IMR-90 (cell line): ENCODE results near the gene ZDHHC24. TPM values are rescaled to one million over a fixed set of nuclear protein-coding genes. Genes with fewer than 3 reads are reported as not detected.

Experiments
- ATAC-seq: fragments of 200-7000 bp; cut with Tn5 transposase; 2 replicates; pipeline ENCODE4 v1.9.1; 2020; ENCODE audit warnings: low read depth, mild to moderate bottlenecking, moderate library complexity
- BruUV-seq: library from RNA; stranded (reverse); fragments of 400-500 nt; replicated peaks from 2 replicates; lab custom pipeline; 2021; lab: Mats Ljungman, UMichigan
- CTCF ChIA-PET: fragments of 300-600 bp; formaldehyde crosslinking; extraction: SDS; loops from one replicate; lab custom pipeline; 2021; ENCODE audit warnings: antibody characterized with exemption; lab: Yijun Ruan, JAX
- POLR2A ChIA-PET: fragments of 300-600 bp; sonication (Branson Sonifier 250); formaldehyde crosslinking; loops from one replicate; lab custom pipeline; 2022; ENCODE audit warnings: antibody characterized with exemption; ENCODE audit not compliant: unreplicated experiment; lab: Charles Lee
- DNase-seq: peaks from one replicate; pipeline ENCODE4 v3.0.0; 2013
- H2AFZ ChIP-seq: replicated peaks from 2 replicates; pipeline ENCODE3; 2013; ENCODE audit warnings: low read length, mild to moderate bottlenecking; ENCODE audit not compliant: poor library complexity
- H2AK5ac ChIP-seq: 2 replicates; pipeline ENCODE4 v1.6.1; 2013; ENCODE audit warnings: low read depth, low read length, inconsistent platforms
- H2AK9ac ChIP-seq: replicated peaks from 2 replicates; pipeline ENCODE3; 2013; ENCODE audit warnings: mild to moderate bottlenecking, low read depth, low read length, moderate library complexity; ENCODE audit not compliant: poor library complexity
- H2BK120ac ChIP-seq: 2 replicates; pipeline ENCODE4 v1.6.1; 2013; ENCODE audit warnings: low read depth, low read length, inconsistent platforms
- H2BK15ac ChIP-seq: 3 replicates; pipeline ENCODE4 v1.6.1; 2013; ENCODE audit warnings: low read depth, low read length, inconsistent platforms
- H2BK20ac ChIP-seq: 2 replicates; pipeline ENCODE4 v1.6.1; 2013; ENCODE audit warnings: low read depth, mild to moderate bottlenecking, inconsistent platforms, low read length, moderate library complexity
- H2BK5ac ChIP-seq: 2 replicates; pipeline ENCODE4 v1.6.1; 2013; ENCODE audit warnings: mild to moderate bottlenecking, low read depth, low read length, inconsistent platforms; ENCODE audit not compliant: poor library complexity, severe bottlenecking
- H3K14ac ChIP-seq: replicated peaks from 2 replicates; pipeline ENCODE4 v1.6.1; 2013; ENCODE audit warnings: low read depth, low read length, inconsistent platforms
- H3K18ac ChIP-seq: 2 replicates; pipeline ENCODE4 v1.6.1; 2013; ENCODE audit warnings: low read depth, low read length, control low read depth
- H3K23ac ChIP-seq: 2 replicates; pipeline ENCODE4 v1.6.1; 2013; ENCODE audit warnings: low read depth, low read length, inconsistent platforms
- H3K27ac ChIP-seq: 2 replicates; pipeline ENCODE4 v1.5.1; 2013; ENCODE audit warnings: mild to moderate bottlenecking, control low read depth, low read length; ENCODE audit not compliant: insufficient read depth
- H3K27me3 ChIP-seq: 2 replicates; pipeline ENCODE4 v1.6.1; 2013; ENCODE audit warnings: low read length; ENCODE audit not compliant: control insufficient read depth, insufficient read depth
- H3K36me3 ChIP-seq: 2 replicates; pipeline ENCODE4 v1.6.1; 2013; ENCODE audit warnings: low read length, mixed read lengths; ENCODE audit not compliant: control insufficient read depth, insufficient read depth
- H3K4ac ChIP-seq: 2 replicates; pipeline ENCODE4 v1.6.1; 2013; ENCODE audit warnings: low read depth, low read length, inconsistent platforms
- H3K4me1 ChIP-seq: 2 replicates; pipeline ENCODE4 v1.6.1; 2013; ENCODE audit warnings: low read length, mixed read lengths; ENCODE audit not compliant: control insufficient read depth, insufficient read depth
- H3K4me2 ChIP-seq: 2 replicates; pipeline ENCODE4 v1.6.1; 2013; ENCODE audit warnings: low read depth, mild to moderate bottlenecking, control low read depth, low read length, moderate library complexity
- H3K4me3 ChIP-seq: 2 replicates; pipeline ENCODE4 v1.5.1; 2013; ENCODE audit warnings: low read depth, mild to moderate bottlenecking, control low read depth, low read length, moderate library complexity; ENCODE audit not compliant: insufficient read depth
- H3K56ac ChIP-seq: 2 replicates; pipeline ENCODE4 v1.6.1; 2013; ENCODE audit warnings: low read length, inconsistent platforms; ENCODE audit not compliant: insufficient read depth; ENCODE audit errors: extremely low read depth
- H3K79me1 ChIP-seq, 2 experiments: 2 replicates each; pipeline ENCODE4 v1.6.1; 2013; ENCODE audit warnings: low read length in 2 of 2, inconsistent platforms in 1 of 2, low read depth in 1 of 2
- H3K9ac ChIP-seq: 2 replicates; pipeline ENCODE4 v1.6.1; 2013; ENCODE audit warnings: low read depth, low read length, control low read depth
- H3K9me1 ChIP-seq: 2 replicates; pipeline ENCODE4 v1.6.1; 2013; ENCODE audit warnings: low read length, inconsistent platforms; ENCODE audit not compliant: insufficient read depth
- H3K9me3 ChIP-seq: 2 replicates; pipeline ENCODE4 v1.6.1; 2013; ENCODE audit warnings: low read length; ENCODE audit not compliant: control insufficient read depth, insufficient read depth
- H4K20me1 ChIP-seq: 2 replicates; pipeline ENCODE4 v1.6.1; 2013; ENCODE audit warnings: low read length, inconsistent platforms; ENCODE audit not compliant: insufficient read depth
- H4K5ac ChIP-seq: 2 replicates; pipeline ENCODE4 v1.6.1; 2013; ENCODE audit warnings: mild to moderate bottlenecking, low read depth, low read length, control low read depth
- H4K8ac ChIP-seq, 2 experiments: 2 replicates each; pipeline ENCODE4 v1.6.1; 2013; ENCODE audit warnings: low read depth in 2 of 2, low read length in 2 of 2, control low read depth in 1 of 2, inconsistent platforms in 1 of 2
- H4K91ac ChIP-seq: 2 replicates; pipeline ENCODE4 v1.6.1; 2013; ENCODE audit warnings: low read depth, low read length, inconsistent platforms; ENCODE audit not compliant: insufficient read depth
- BHLHE40 ChIP-seq: fragments of 150-350 bp; IDR thresholded peaks from 2 replicates; pipeline ENCODE4 v1.6.1; 2016; ENCODE audit warnings: mild to moderate bottlenecking, low read depth, low read length
- CEBPB ChIP-seq: IDR thresholded peaks from 2 replicates; pipeline ENCODE4 v1.6.1; 2012; ENCODE audit warnings: low read depth, low read length, improper control_type of control experiment
- CHD1 ChIP-seq: IDR thresholded peaks from 2 replicates; pipeline ENCODE4 v1.6.1; 2012; ENCODE audit warnings: low read depth, low read length, improper control_type of control experiment
- CTCF ChIP-seq: conservative IDR thresholded peaks from 2 replicates; pipeline ENCODE4 v1.5.1; 2012; ENCODE audit warnings: mild to moderate bottlenecking, low read depth, low read length, improper control_type of control experiment
- ELK1 ChIP-seq: fragments of 150-350 bp; IDR thresholded peaks from 2 replicates; pipeline ENCODE4 v1.6.1; 2016; ENCODE audit warnings: low read depth, mild to moderate bottlenecking, low read length, moderate library complexity, borderline replicate concordance
- FOS ChIP-seq: fragments of 150-350 bp; IDR thresholded peaks from 2 replicates; pipeline ENCODE4 v1.6.1; 2016; ENCODE audit warnings: low read depth, low read length
- MAFK ChIP-seq: IDR thresholded peaks from 2 replicates; pipeline ENCODE4 v1.6.1; 2012; ENCODE audit warnings: low read depth, low read length, improper control_type of control experiment
- MAZ ChIP-seq: IDR thresholded peaks from 2 replicates; pipeline ENCODE4 v1.6.1; 2012; ENCODE audit warnings: low read depth, mild to moderate bottlenecking, low read length, improper control_type of control experiment, moderate library complexity, borderline replicate concordance
- MXI1 ChIP-seq: IDR thresholded peaks from 2 replicates; pipeline ENCODE4 v1.6.1; 2012; ENCODE audit warnings: low read depth, mild to moderate bottlenecking, low read length, moderate library complexity, borderline replicate concordance
- NFE2L2 ChIP-seq: fragments of 150-350 bp; IDR thresholded peaks from 2 replicates; pipeline ENCODE4 v1.6.1; 2016; ENCODE audit warnings: low read depth, mild to moderate bottlenecking, low read length
- POLR2A ChIP-seq: IDR thresholded peaks from 2 replicates; pipeline ENCODE4 v1.6.1; 2012; ENCODE audit warnings: mild to moderate bottlenecking, low read depth, low read length
- RAD21 ChIP-seq: IDR thresholded peaks from 2 replicates; pipeline ENCODE4 v1.6.1; 2012; ENCODE audit warnings: low read length, improper control_type of control experiment
- RCOR1 ChIP-seq: IDR thresholded peaks from 2 replicates; pipeline ENCODE4 v1.6.1; 2012; ENCODE audit warnings: mild to moderate bottlenecking, low read length, improper control_type of control experiment; ENCODE audit not compliant: insufficient replicate concordance
- RFX5 ChIP-seq: IDR thresholded peaks from 2 replicates; pipeline ENCODE4 v1.8.0; 2012; ENCODE audit warnings: low read depth, mild to moderate bottlenecking, low read length, moderate library complexity
- SMC3 ChIP-seq: fragments of 150-350 bp; IDR thresholded peaks from 2 replicates; pipeline ENCODE4 v1.6.1; 2016; ENCODE audit warnings: low read depth, mild to moderate bottlenecking, antibody characterized with exemption, low read length, moderate library complexity
- USF2 ChIP-seq: fragments of 150-350 bp; IDR thresholded peaks from 2 replicates; pipeline ENCODE4 v1.6.1; 2017; ENCODE audit warnings: mild to moderate bottlenecking, antibody characterized with exemption, low read length, low read depth
- WGBS, 2 experiments: methylation state at CpG; one replicate each; pipeline versions ENCODE4 v1.1.5 to v1.1.7; 2013; ENCODE audit warnings: missing lambda C conversion rate in 2 of 2; ENCODE audit not compliant: insufficient read length in 1 of 2; ENCODE audit errors: extremely low coverage in 2 of 2; 5-methylcytosine and 5-hydroxymethylcytosine counted together
- dilution Hi-C: fragments of 300-500 bp; cut with HindIII; formaldehyde crosslinking; loops from one replicate; pipeline ENCODE4 v1.14.3; 2018; ENCODE audit warnings: low sequenced_read_pairs; ENCODE audit not compliant: unreplicated experiment
- in situ Hi-C: fragments of 300-500 bp; cut with MboI; formaldehyde crosslinking; loops from 3 replicates; pipeline ENCODE4 v1.14.3; 2019; ENCODE audit warnings: low sequenced_read_pairs, inconsistent platforms, mixed read lengths
- intact Hi-C: fragments of 100-400 bp; cut with micrococcal nuclease; formaldehyde crosslinking; loops from 2 replicates; pipeline ENCODE4 v1.10.0; 2022
- polyA plus RNA-seq, 3 experiments: library from polyadenylated mRNA; depleted of rRNA; stranded (reverse); fragments of >200 nt; gene quantifications; 2 replicates each; pipeline ENCODE4 v1.2.3, GENCODE V29; 2012; ENCODE audit warnings: low replicate concordance in 1 of 3
- total RNA-seq: library from RNA; depleted of rRNA; stranded (reverse); fragments of >200 nt; gene quantifications from 2 replicates; pipeline ENCODE4 v1.2.3, GENCODE V29; 2012

ZDHHC24 gene
- total and polyA plus RNA-seq, 2 of the 4 experiments (the other 2 are of a cell fraction): 3.2 to 10.9 TPM

GRCh38 chr11:66495401-66495854 lies 50.4 kb downstream of the ZDHHC24 start:
- Histone ChIP-seq H3K27me3 (no peaks in the 10 kb centered on the region), H3K18ac (no peak overlapping the region), H4K8ac (no peak overlapping the region), H3K4me1 (peaks cover 2% of the 10 kb centered on the region; the same call in 1 of the 2 replicates), H2AK5ac (no peak overlapping the region), H3K9me1 (no peaks in the 10 kb centered on the region), H3K56ac (no peak overlapping the region), H3K79me1 (no peaks in the 10 kb centered on the region), H3K4ac (no peak overlapping the region), H4K91ac (no peak overlapping the region), H2BK20ac (no peak overlapping the region), H2BK5ac (no peak overlapping the region), H3K4me2 (no peak overlapping the region), H2BK120ac (no peak overlapping the region), H3K9ac (no peak overlapping the region), H4K5ac (no peak overlapping the region), H2BK15ac (no peak overlapping the region), H2AFZ (no peak overlapping the region), H3K27ac (no peak overlapping the region), H3K9me3 (no peaks in the 10 kb centered on the region), H3K14ac (no peak overlapping the region), H3K23ac (no peak overlapping the region), H3K4me3 (no peak overlapping the region), H2AK9ac (no peak overlapping the region), H3K36me3 (peaks cover 39% of the 10 kb centered on the region), H4K20me1 (no peaks in the 10 kb centered on the region)
- in situ Hi-C loops: no loop called here
- no peak for TF ChIP-seq POLR2A
- TF ChIP-seq CEBPB: no peak
- no peak for TF ChIP-seq MXI1
- TF ChIP-seq MAZ: no peak
- TF ChIP-seq ELK1: no peak
- no peak for TF ChIP-seq CTCF
- no peak for TF ChIP-seq SMC3
- no peak for TF ChIP-seq RAD21
- TF ChIP-seq RCOR1: no peak
- no peak for TF ChIP-seq FOS
- no peak for TF ChIP-seq MAFK
- no peak for TF ChIP-seq BHLHE40
- TF ChIP-seq RFX5: no peak
- TF ChIP-seq NFE2L2: no peak
- TF ChIP-seq USF2: no peak
- TF ChIP-seq CHD1: no peak
- ChIA-PET CTCF (no interaction called here), POLR2A (no interaction called here)
- dilution Hi-C loops: no loop called here
- intact Hi-C loops: no loop called here
- no TSS peak for BruUV-seq
- WGBS, 2 experiments: 86% methylated on average over 5 of the region's 17 CpGs; no CpG with 5 or more reads in 1 of the 2 experiments
- no peak for ATAC-seq
- DNase-seq: no peak
